ENCODE data around the gene GCC2. TPM values are rescaled to one million over a fixed set of nuclear protein-coding genes. Genes with fewer than 3 reads are reported as not detected.

The GCC2 gene
- total and polyA plus RNA-seq, 9 of the 15 experiments (the other 6 are each of a cell fraction or from before 2014, with no cell fraction given) = 11.4 to 35.7 (median 19.9) TPM

DNA sequence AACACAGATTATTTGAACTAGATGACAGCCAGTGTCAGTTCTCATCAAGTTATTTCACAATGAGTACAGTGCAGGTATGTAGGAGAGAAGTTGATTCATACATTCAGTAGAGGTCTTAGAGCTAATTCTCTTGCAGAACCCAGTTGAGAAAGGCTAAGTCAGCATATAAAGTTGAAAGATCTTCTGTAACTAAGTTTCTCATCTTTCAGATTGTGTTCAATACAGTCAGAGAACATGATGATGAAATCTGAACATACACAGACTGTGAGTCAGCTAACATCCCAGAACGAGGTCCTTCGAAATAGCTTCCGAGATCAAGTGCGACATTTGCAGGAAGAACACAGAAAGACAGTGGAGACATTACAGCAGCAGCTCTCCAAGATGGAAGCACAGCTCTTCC lies 43.4 kb downstream of the GCC2 start:
- intact Hi-C loops (cut with micrococcal nuclease) = no loop called here

More for the DNA sequence above, 43.4 kb downstream of the GCC2 start:
- H2AFZ ChIP-seq (ENCODE audit: low read depth, low read length) = no peak overlapping the region
- CTCF ChIA-PET (ENCODE audit: low intra/inter-chr PET ratio) = no interaction called here
- in situ Hi-C loops (cut with MboI) = no loop called here
- H3K9me1 ChIP-seq (ENCODE audit: control insufficient read depth, insufficient read depth, low read length) = no peaks in the 10 kb centered on the region
- H3K9ac ChIP-seq (ENCODE audit: insufficient read depth in 1 of 2, low read depth in 2 of 2, low read length in 2 of 2) = no peak overlapping the region
- no peaks in the 10 kb centered on the region for H3K79me2 ChIP-seq (ENCODE audit: control insufficient read depth, insufficient read depth, low read length)
- H3K36me3 ChIP-seq (ENCODE audit: control insufficient read depth, insufficient read depth, low read length) = peaks cover 47% of the 10 kb centered on the region
- no peak overlapping the region for H3K4me2 ChIP-seq (ENCODE audit: insufficient read depth, low read length)
- POLR2A ChIA-PET = no interaction called here
- no peaks in the 10 kb centered on the region for H3K9me3 ChIP-seq (replicated peaks; ENCODE audit: control insufficient read depth, insufficient read depth, low read depth, low read length)
- FAIRE-seq (no peak), DNase-seq (ENCODE audit: extremely low read depth in 1 of 4, low spot score in 3 of 4) (no peak), ATAC-seq (no peak)
- H4K20me1 ChIP-seq (replicated peaks; ENCODE audit: control insufficient read depth, insufficient read depth, low read length) = no peaks in the 10 kb centered on the region
- no peaks in the 10 kb centered on the region for H3K4me1 ChIP-seq (replicated peaks in 1 of 2; ENCODE audit: control insufficient read depth in 2 of 2, insufficient read depth in 2 of 2, low read length in 2 of 2)
- WGBS (ENCODE audit: insufficient coverage, low coverage, missing lambda C conversion rate) = 88% methylated on average over 4 of the region's 4 CpGs
- H3K27me3 ChIP-seq (ENCODE audit: control insufficient read depth in 2 of 2, insufficient read depth in 2 of 2, low read length in 2 of 2) = no peaks in the 10 kb centered on the region
- H3K27ac ChIP-seq (ENCODE audit: extremely low read depth, low read depth, low read length) = no peak overlapping the region
- TF ChIP-seq MAFK (IDR thresholded peaks at IDR 0.05; ENCODE audit: low read length) (peak; percentile 52; the same call in 1 of the 2 replicates), MAFF (IDR thresholded peaks at IDR 0.05; ENCODE audit: low read length) (peak; percentile 41; the same call in 1 of the 2 replicates), CEBPG (CRISPR knock-in tag; IDR thresholded peaks at IDR 0.05) (no peak), CEBPG (tag; conservative IDR thresholded peaks at IDR 0.05 in 1 of 2, IDR thresholded peaks at IDR 0.05 in 1 of 2) (peak in 1 of 2 experiments; percentile 63; a peak in 2 of 4 replicates), CBX2 (IDR thresholded peaks at IDR 0.05; ENCODE audit: insufficient read depth, low read length, poor library complexity, severe bottlenecking) (no peak), ZNF316 (IDR thresholded peaks at IDR 0.05) (peak; percentile 85), CEBPB (tag; IDR thresholded peaks at IDR 0.05) (0 out of 2 replicates have a peak, but pooled peaks have one; percentile 25), C11orf30 (IDR thresholded peaks at IDR 0.05; ENCODE audit: low read depth) (peak; percentile 72), MAFG (tag; conservative IDR thresholded peaks at IDR 0.05) (peak; percentile 64)
- TF ChIP-seq, protein P1, sequence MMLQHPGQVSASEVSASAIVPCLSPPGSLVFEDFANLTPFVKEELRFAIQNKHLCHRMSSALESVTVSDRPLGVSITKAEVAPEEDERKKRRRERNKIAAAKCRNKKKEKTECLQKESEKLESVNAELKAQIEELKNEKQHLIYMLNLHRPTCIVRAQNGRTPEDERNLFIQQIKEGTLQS (IDR thresholded peaks at IDR 0.05) = peak; percentile 55
- TF ChIP-seq, protein P1 (CRISPR knock-in tag; conservative IDR thresholded peaks at IDR 0.05) = no peak
- TF ChIP-seq, protein P2, sequence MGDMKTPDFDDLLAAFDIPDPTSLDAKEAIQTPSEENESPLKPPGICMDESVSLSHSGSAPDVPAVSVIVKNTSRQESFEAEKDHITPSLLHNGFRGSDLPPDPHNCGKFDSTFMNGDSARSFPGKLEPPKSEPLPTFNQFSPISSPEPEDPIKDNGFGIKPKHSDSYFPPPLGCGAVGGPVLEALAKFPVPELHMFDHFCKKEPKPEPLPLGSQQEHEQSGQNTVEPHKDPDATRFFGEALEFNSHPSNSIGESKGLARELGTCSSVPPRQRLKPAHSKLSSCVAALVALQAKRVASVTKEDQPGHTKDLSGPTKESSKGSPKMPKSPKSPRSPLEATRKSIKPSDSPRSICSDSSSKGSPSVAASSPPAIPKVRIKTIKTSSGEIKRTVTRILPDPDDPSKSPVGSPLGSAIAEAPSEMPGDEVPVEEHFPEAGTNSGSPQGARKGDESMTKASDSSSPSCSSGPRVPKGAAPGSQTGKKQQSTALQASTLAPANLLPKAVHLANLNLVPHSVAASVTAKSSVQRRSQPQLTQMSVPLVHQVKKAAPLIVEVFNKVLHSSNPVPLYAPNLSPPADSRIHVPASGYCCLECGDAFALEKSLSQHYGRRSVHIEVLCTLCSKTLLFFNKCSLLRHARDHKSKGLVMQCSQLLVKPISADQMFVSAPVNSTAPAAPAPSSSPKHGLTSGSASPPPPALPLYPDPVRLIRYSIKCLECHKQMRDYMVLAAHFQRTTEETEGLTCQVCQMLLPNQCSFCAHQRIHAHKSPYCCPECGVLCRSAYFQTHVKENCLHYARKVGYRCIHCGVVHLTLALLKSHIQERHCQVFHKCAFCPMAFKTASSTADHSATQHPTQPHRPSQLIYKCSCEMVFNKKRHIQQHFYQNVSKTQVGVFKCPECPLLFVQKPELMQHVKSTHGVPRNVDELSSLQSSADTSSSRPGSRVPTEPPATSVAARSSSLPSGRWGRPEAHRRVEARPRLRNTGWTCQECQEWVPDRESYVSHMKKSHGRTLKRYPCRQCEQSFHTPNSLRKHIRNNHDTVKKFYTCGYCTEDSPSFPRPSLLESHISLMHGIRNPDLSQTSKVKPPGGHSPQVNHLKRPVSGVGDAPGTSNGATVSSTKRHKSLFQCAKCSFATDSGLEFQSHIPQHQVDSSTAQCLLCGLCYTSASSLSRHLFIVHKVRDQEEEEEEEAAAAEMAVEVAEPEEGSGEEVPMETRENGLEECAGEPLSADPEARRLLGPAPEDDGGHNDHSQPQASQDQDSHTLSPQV (IDR thresholded peaks at IDR 0.05) = no peak
- H3K4me3 ChIP-seq = no peak overlapping the region
- no TSS peak for BruUV-seq (replicated peaks)
